HG03066 (cell line): ENCODE measurements around the gene LRRC4C.

Source experiments
- ATAC-seq: cut with Tn5 transposase; IDR thresholded peaks from one replicate; pipeline ENCODE4 v1.9.1; 2021; ENCODE audit warnings: low read depth; ENCODE audit not compliant: unreplicated experiment

Gene LRRC4C

GRCh38 chr11:41334007-41334933 lies 125.2 kb downstream of the LRRC4C start:
- ATAC-seq: no peak

- no peak for ATAC-seq
These were observed 126.1 kb downstream of the LRRC4C start for GRCh38 chr11:41333357-41333756.

- no peak for ATAC-seq
These were observed 131.1 kb downstream of the LRRC4C start for GRCh38 chr11:41328324-41328723.

- no peak for ATAC-seq
These were observed 136.0 kb downstream of the LRRC4C start for GRCh38 chr11:41323446-41323845.

- no peak for ATAC-seq
These were observed 138.8 kb downstream of the LRRC4C start for GRCh38 chr11:41320653-41321052.

- no peak for ATAC-seq
These were observed 139.2 kb downstream of the LRRC4C start for GRCh38 chr11:41320238-41320637.

GRCh38 chr11:41319434-41319833 lies 140.0 kb downstream of the LRRC4C start:
- no peak for ATAC-seq

GRCh38 chr11:41316751-41317150 lies 142.7 kb downstream of the LRRC4C start:
- no peak for ATAC-seq

- no peak for ATAC-seq
These were observed 146.2 kb downstream of the LRRC4C start for GRCh38 chr11:41313226-41313625.

- ATAC-seq: peak; percentile 19
These were observed 149.7 kb downstream of the LRRC4C start for GRCh38 chr11:41309716-41310115.

- peak; percentile 81 for ATAC-seq
These were observed 150.3 kb downstream of the LRRC4C start for GRCh38 chr11:41309111-41309522.

- ATAC-seq: no peak
These were observed 151.2 kb downstream of the LRRC4C start for GRCh38 chr11:41308286-41308685.

GRCh38 chr11:41307296-41308080 lies 152.0 kb downstream of the LRRC4C start:
- no peak for ATAC-seq

GRCh38 chr11:41306431-41306830 lies 153.0 kb downstream of the LRRC4C start:
- no peak for ATAC-seq

- ATAC-seq: no peak
These were observed 158.4 kb downstream of the LRRC4C start for GRCh38 chr11:41301023-41301422.

GRCh38 chr11:41289408-41289807 lies 170.0 kb downstream of the LRRC4C start:
- peak; percentile 82 for ATAC-seq

GRCh38 chr11:41286751-41287150 lies 172.7 kb downstream of the LRRC4C start:
- no peak for ATAC-seq

GRCh38 chr11:41284354-41284753 lies 175.1 kb downstream of the LRRC4C start:
- ATAC-seq: no peak

- no peak for ATAC-seq
These were observed 176.1 kb downstream of the LRRC4C start for GRCh38 chr11:41283191-41283930.

- no peak for ATAC-seq
These were observed 177.1 kb downstream of the LRRC4C start for GRCh38 chr11:41282395-41282794.
